PC-9 (cell line): ENCODE results near the gene SPDYE4. TPM values are rescaled to one million over a fixed set of nuclear protein-coding genes. Genes with fewer than 3 reads are reported as not detected.

Source experiments
- BruUV-seq: library from RNA; stranded (reverse); fragments of 400-500 nt; replicated peaks from 2 replicates; lab custom pipeline; 2021; lab: Mats Ljungman, UMichigan
- CTCF ChIA-PET: fragments of 300-600 bp; sonication (Branson Sonifier 250); formaldehyde crosslinking; loops from one replicate; lab custom pipeline; 2022; ENCODE audit warnings: antibody characterized with exemption; lab: Charles Lee
- POLR2A ChIA-PET: fragments of 300-600 bp; sonication (Branson Sonifier 250); formaldehyde crosslinking; loops from one replicate; lab custom pipeline; 2022; ENCODE audit warnings: antibody characterized with exemption; ENCODE audit not compliant: unreplicated experiment; lab: Charles Lee
- DNase-seq, 2 experiments: peaks; one replicate each; pipeline versions ENCODE4 v3.0.0 to v3.0.0-alpha.2; 2015 to 2022; ENCODE audit warnings: mixed read lengths in 1 of 2
- H2AFZ ChIP-seq: fragments of 200-600 bp; sonication (generic); 2 replicates; pipeline ENCODE4 v1.8.1; 2017; ENCODE audit warnings: antibody characterized with exemption
- H3F3A ChIP-seq: fragments of 200-600 bp; sonication (generic); 2 replicates; pipeline ENCODE4 v1.8.1; 2017; ENCODE audit warnings: antibody characterized with exemption, mild to moderate bottlenecking, low read depth; ENCODE audit not compliant: insufficient read depth
- H3K27ac ChIP-seq: fragments of 200-600 bp; sonication (generic); 2 replicates; pipeline ENCODE4 v1.6.1; 2016; ENCODE audit warnings: mixed run types
- H3K27me3 ChIP-seq: fragments of 200-600 bp; sonication (generic); 2 replicates; pipeline ENCODE4 v1.6.1; 2016; ENCODE audit warnings: low read depth, mixed run types; ENCODE audit not compliant: insufficient read depth
- H3K36me3 ChIP-seq: fragments of 200-600 bp; sonication (generic); 2 replicates; pipeline ENCODE4 v1.6.1; 2016; ENCODE audit warnings: low read depth, mixed run types
- H3K4me1 ChIP-seq: fragments of 200-600 bp; sonication (generic); replicated peaks from 2 replicates; pipeline ENCODE4 v1.6.1; 2016; ENCODE audit warnings: mixed run types; ENCODE audit not compliant: insufficient read depth
- H3K4me2 ChIP-seq: fragments of 200-600 bp; sonication (generic); 2 replicates; pipeline ENCODE4 v1.6.1; 2017; ENCODE audit warnings: mixed run types
- H3K4me3 ChIP-seq: fragments of 200-600 bp; sonication (generic); 2 replicates; pipeline ENCODE4 v1.6.1; 2016; ENCODE audit warnings: mixed run types
- H3K79me2 ChIP-seq: fragments of 200-600 bp; sonication (generic); 2 replicates; pipeline ENCODE4 v1.6.1; 2017; ENCODE audit warnings: low read depth, mixed run types
- H3K9me2 ChIP-seq: fragments of 200-600 bp; sonication (generic); 2 replicates; pipeline ENCODE4 v1.8.1; 2017; ENCODE audit warnings: mild to moderate bottlenecking; ENCODE audit not compliant: insufficient read depth
- H3K9me3 ChIP-seq: fragments of 200-600 bp; sonication (generic); 2 replicates; pipeline ENCODE4 v1.8.1; 2016; ENCODE audit warnings: low read depth; ENCODE audit not compliant: insufficient read depth
- H4K20me1 ChIP-seq: fragments of 200-600 bp; sonication (generic); 2 replicates; pipeline ENCODE4 v1.8.1; 2017; ENCODE audit not compliant: insufficient read depth
- CTCF ChIP-seq: fragments of 200-600 bp; sonication (generic); conservative IDR thresholded peaks from 2 replicates; pipeline ENCODE4 v1.6.1; 2017; ENCODE audit warnings: mixed run types, antibody characterized with exemption, mild to moderate bottlenecking, moderate library complexity
- EZH2 ChIP-seq: fragments of 200-600 bp; sonication (generic); IDR thresholded peaks from 2 replicates; pipeline ENCODE4 v1.8.0; 2017; ENCODE audit warnings: antibody characterized with exemption, low read depth
- intact Hi-C: fragments of 100-400 bp; cut with micrococcal nuclease; formaldehyde crosslinking; loops from one replicate; pipeline ENCODE4 v1.10.0; 2022; ENCODE audit not compliant: unreplicated experiment
- total RNA-seq: library from RNA; stranded (reverse); gene quantifications from 2 replicates; pipeline ENCODE4 v1.2.3, GENCODE V29; 2021

Gene SPDYE4
- total RNA-seq, 1 experiment from 2014 or later: not detected

- H2AFZ ChIP-seq: no peak overlapping the region
- DNase-seq: no peak
- no peaks in the 10 kb centered on the region for H3F3A ChIP-seq
- ChIA-PET CTCF (no interaction called here), POLR2A (no interaction called here)
- no peaks in the 10 kb centered on the region for H3K79me2 ChIP-seq
- BruUV-seq: no TSS peak
- no peak overlapping the region for H3K4me2 ChIP-seq
- H3K9me3 ChIP-seq: no peaks in the 10 kb centered on the region
- intact Hi-C loops: no loop called here
- H3K4me3 ChIP-seq: no peak overlapping the region
- no peaks in the 10 kb centered on the region for H4K20me1 ChIP-seq
- H3K36me3 ChIP-seq: no peaks in the 10 kb centered on the region
- H3K27ac ChIP-seq: no peak overlapping the region
- H3K4me1 ChIP-seq: no peaks in the 10 kb centered on the region
- no peaks in the 10 kb centered on the region for H3K9me2 ChIP-seq
- no peak for TF ChIP-seq CTCF
- no peak for TF ChIP-seq EZH2
- H3K27me3 ChIP-seq: peaks cover 37% of the 10 kb centered on the region
These were observed 45.0 kb downstream of the SPDYE4 start for GRCh38 chr17:8713315-8713714.

GRCh38 chr17:8712698-8713097, 45.6 kb downstream of the SPDYE4 start:
- intact Hi-C loops: no loop called here
- no peak overlapping the region for H3K4me2 ChIP-seq
- H3K9me2 ChIP-seq: no peaks in the 10 kb centered on the region
- no peaks in the 10 kb centered on the region for H3K36me3 ChIP-seq
- H3K4me3 ChIP-seq: no peak overlapping the region
- no peak overlapping the region for H3K27ac ChIP-seq
- TF ChIP-seq EZH2: no peak
- TF ChIP-seq CTCF: no peak
- H3K9me3 ChIP-seq: no peaks in the 10 kb centered on the region
- no peak for DNase-seq
- no peaks in the 10 kb centered on the region for H4K20me1 ChIP-seq
- no peaks in the 10 kb centered on the region for H3K79me2 ChIP-seq
- CTCF ChIA-PET: no interaction called here
- H2AFZ ChIP-seq: no peak overlapping the region
- peaks cover 40% of the 10 kb centered on the region for H3K27me3 ChIP-seq
- BruUV-seq: no TSS peak
- H3K4me1 ChIP-seq: no peaks in the 10 kb centered on the region
- no peaks in the 10 kb centered on the region for H3F3A ChIP-seq
- POLR2A ChIA-PET: no interaction called here

GRCh38 chr17:8711291-8711690, 47.1 kb downstream of the SPDYE4 start:
- H3F3A ChIP-seq: no peaks in the 10 kb centered on the region
- TF ChIP-seq EZH2 (no peak), CTCF (no peak)
- no peaks in the 10 kb centered on the region for H3K4me1 ChIP-seq
- H3K9me2 ChIP-seq: no peaks in the 10 kb centered on the region
- CTCF ChIA-PET: no interaction called here
- no peak for DNase-seq
- H3K36me3 ChIP-seq: no peaks in the 10 kb centered on the region
- peaks cover 38% of the 10 kb centered on the region for H3K27me3 ChIP-seq
- no peaks in the 10 kb centered on the region for H4K20me1 ChIP-seq
- no peak overlapping the region for H3K4me3 ChIP-seq
- H3K27ac ChIP-seq: no peak overlapping the region
- no TSS peak for BruUV-seq
- intact Hi-C loops: no loop called here
- no peak overlapping the region for H3K4me2 ChIP-seq
- H3K79me2 ChIP-seq: no peaks in the 10 kb centered on the region
- H2AFZ ChIP-seq: no peak overlapping the region
- no peaks in the 10 kb centered on the region for H3K9me3 ChIP-seq
- POLR2A ChIA-PET: no interaction called here
